GM18867 (cell line): Measurements from ENCODE around the gene CHCHD6.

Experiments used
- ATAC-seq: cut with Tn5 transposase; IDR thresholded peaks from one replicate; pipeline ENCODE4 v1.9.1; 2021; ENCODE audit warnings: mild to moderate bottlenecking, moderate library complexity; ENCODE audit not compliant: unreplicated experiment

Gene CHCHD6

DNA sequence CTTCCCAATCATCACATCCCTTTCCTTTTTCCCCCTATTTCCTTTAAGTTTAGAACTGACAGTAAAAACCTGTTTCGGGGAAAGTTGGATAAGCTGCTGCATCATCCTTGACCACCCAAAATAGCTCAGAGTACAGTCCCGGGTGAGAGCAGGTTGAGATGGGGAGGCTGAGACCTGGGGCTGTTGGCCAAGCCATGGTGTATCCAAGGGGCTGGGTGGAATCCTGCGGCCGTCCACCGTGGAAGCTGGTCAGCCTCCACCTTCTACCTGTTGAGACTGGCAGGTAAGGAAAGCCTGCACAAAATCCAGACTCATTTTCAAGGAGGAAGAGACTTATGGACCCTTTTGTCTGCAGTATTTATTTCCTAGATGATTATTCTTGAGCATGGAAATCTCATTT lies 150.6 kb downstream of the CHCHD6 start:
- no peak for ATAC-seq

DNA sequence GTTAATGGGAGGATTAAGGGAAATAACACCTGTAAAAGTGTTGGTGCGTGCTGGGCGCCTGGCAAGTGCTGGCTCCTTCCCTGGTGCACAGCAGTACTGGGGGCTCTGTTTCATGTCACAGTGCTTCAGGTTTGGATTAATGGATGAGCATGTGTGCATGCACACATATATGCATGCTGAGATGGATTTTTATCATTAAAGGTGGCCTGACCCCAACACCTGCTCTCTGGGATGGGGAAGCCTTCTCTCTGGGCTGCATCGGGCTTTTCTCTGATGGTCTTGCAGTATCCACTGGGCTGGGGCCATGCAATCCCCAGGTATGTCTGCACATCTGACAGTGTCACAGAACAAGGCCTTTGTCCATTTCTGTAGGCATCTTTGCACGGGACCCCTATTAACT lies 151.3 kb downstream of the CHCHD6 start:
- no peak for ATAC-seq

DNA sequence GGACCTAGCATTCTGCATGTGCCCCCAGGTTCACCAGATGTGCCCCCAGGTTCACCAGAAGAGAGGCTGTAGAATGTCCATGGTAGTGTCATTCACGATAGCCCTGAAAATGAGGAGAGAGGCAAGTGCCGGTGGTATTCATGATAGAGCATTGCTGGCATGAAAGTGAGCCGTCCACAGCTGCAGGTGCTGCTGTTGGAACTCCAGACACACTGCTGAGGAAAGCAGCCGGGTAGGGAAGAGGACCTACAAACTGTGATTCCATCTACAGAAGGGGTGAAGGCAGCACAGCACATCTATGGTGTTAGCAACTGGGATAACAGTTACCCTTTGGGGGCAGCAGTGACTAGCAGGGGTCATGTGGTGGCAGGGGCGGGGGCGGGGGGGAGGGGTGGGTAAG lies 153.9 kb downstream of the CHCHD6 start:
- ATAC-seq: no peak

DNA sequence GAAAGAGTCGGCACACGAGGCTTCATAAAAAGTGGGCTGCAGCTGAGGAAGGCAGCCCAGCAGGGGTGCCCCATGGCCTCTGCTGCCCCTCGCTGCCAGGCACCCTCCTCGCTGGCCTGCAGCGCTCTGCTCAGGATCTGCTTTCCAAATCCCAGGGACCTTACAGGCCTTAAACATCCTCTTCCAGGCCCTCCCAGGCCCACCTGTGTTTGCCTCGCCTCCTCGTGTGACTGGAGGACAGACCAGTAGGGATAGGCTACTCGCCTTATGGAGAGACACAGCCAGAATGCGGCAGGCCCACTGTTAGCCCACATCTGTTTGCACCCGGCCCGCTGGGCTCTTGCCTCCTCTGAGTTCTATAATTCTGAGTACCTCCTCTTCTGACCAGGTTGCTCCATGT lies 154.4 kb downstream of the CHCHD6 start:
- no peak for ATAC-seq

DNA sequence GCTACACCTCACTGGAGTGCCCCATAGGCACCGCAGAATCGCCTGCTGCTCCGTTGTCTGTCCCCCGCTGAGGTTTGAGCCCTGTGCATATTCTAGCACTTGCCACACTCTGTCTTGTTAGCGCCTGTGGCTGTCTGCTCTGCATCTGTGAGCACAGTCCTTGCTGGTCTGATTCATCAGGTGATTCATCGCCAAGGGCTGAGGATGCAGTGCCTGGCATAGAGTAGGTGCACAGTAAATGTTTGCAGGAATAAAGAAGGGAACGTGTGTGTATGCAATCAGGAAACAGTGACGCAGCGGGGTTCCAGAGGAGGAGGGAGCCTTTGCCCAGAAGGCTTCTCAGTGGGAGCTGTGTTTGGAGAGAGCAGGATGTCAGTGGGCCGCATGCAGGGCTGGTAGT lies 154.8 kb downstream of the CHCHD6 start:
- ATAC-seq: no peak

DNA sequence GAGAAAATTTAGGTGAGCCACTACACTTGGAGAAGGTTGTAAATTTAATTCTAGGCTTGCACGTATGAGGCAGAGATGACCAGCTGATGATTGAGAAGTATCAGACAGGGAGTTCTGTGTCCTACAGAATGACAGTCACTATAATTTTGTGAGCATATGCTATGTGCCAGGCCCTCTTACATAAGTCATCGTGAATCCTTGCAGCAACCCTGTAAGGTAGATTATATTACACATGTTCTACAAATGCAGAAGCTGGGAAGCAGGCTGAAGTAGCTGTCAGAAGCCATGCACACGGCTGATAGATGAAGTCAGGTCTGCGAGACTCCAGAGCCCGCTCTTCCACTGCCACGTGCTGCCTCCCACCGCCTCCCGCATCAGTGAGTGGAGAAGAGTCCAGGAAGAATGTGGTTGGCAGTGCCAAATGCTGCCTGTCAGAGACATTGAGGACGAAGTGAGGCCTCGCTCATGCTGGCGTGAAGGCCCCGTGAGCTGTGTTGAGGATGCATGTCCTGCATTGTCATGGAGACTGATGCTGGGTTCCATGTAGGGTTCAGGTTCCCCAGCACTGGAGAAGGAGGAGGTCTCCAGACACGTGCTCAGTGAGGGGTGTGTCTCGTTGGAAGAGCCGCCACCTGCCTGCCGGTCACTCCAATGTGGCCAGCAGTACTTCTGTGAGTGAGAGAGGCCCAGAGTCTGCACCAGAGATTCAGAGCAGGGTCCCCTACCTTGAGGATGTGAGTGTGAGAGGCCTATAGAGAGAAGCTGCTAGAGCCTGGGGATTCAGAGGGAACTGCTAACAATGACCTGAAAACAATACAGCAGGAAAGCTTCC lies 155.6 kb downstream of the CHCHD6 start:
- ATAC-seq: no peak

DNA sequence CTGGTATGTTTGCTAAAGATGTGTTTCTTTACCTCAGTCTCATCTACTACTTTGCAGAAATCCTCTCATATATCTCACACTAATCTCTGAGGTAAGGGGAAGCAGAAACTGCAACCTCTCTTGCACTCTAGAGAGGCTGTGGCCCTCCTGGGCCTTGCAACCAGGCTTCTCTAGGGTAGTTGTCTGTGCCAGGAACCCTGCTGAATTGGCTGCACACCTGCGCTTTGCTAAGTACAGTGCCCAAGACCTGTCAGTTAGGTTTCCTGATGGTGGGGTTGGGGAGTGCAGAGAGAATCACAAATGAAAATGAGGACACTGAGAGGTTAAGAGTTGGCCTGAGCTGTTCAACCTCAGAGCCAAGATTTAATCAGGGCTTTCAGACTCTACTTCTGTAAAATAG lies 161.7 kb downstream of the CHCHD6 start:
- ATAC-seq: no peak

DNA sequence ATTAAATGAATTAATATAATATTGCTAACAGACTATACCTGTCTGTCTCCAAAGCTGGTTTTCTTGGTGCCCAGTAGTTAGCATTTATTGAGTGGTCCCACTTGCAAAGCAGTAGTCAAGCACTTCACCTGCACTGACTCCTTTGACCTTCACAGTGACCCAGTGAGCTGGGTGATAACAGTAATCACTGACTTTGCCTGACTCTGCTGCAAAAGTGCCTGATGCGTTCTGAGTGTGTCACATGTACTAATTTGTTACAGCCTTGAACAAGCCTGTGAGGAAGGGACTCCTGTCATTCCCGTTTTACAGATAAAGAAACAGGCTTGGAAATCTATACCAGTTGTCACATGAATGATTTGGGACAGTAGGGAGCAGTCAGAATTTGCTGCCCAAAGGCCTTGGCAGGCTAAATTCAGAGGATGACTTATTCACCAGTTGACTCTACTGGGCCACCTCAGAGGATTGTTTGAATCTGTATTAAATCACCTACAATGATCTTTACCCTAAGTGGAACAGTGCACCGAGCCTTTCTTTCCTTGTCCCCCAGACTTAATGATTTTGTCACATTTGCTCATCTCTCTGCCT lies 162.2 kb downstream of the CHCHD6 start:
- ATAC-seq: no peak

DNA sequence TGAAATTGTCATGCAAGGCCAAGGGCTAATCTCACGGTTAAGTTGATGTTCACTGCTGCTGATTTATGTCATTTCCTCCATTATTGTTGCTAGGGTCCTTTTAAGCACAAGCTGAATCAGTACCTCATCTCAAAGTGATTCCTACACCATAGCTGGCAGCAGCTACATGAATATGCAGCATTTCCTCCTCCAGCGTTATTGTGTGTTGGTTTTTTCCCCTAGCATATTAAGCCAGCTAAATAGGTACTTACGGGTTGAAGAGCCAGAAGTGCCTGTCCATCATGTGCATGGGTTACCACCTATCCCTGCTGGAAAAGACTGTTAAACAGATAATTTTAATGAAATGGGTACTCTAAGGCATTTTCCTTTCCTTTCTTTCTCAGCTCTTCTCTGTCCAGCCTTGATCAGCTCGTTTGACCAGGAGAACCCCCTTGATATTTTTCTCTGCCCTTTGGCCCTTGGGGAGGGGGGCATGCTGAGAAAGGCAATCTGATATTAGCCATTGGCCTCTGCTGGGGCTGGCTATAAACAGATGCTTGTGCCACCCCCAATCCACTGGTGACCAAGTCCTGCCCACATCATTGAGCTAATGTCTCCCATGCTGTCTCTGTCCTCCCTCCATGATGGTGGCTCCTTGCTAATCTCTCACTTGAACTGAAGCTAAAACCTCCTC lies 163.3 kb downstream of the CHCHD6 start:
- ATAC-seq: no peak

DNA sequence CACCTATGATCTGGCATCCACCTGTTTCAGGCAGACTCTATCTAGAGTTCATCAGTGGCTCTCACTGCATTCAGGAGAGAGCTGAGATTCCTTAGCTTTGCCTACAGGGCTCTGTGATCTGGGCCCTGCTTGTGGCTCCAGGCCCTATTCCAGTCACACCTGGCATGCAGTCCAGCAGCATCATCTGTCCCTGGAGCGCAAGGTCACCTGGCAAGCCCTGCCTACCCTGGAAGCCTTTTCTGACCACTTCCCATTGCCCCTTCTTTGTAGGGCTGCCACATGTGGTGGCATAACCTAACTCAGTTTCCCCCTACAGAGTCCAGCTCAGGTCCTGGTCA lies 163.8 kb downstream of the CHCHD6 start:
- ATAC-seq: no peak

DNA sequence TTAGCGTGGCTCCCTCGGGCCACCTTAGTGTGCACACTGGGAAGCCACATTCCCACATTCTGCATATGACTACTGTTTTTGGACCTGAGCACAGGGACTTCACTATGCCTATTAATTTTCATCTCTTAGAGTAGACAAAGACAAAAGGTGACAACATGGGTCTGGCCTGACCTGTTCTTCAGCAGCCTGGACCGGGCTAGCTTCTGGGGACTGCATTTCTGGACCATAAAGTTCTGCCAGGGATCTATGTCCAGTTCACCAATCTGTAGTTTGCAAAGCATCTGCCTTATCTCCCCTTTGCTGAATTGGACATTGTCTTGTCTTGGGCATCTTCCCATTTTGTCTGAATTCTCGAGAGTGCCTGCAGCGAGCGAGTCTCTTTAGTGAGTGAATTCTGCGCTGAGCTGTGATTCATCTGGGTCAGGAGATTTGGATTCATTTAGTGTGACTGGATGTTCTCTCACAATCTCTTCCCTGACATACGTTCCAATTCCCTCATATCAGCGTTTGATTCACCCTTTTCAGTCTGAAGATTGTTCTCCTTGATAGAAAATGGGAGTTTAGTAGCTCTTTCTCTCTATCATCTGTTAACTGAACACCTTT lies 166.7 kb downstream of the CHCHD6 start:
- ATAC-seq: no peak

DNA sequence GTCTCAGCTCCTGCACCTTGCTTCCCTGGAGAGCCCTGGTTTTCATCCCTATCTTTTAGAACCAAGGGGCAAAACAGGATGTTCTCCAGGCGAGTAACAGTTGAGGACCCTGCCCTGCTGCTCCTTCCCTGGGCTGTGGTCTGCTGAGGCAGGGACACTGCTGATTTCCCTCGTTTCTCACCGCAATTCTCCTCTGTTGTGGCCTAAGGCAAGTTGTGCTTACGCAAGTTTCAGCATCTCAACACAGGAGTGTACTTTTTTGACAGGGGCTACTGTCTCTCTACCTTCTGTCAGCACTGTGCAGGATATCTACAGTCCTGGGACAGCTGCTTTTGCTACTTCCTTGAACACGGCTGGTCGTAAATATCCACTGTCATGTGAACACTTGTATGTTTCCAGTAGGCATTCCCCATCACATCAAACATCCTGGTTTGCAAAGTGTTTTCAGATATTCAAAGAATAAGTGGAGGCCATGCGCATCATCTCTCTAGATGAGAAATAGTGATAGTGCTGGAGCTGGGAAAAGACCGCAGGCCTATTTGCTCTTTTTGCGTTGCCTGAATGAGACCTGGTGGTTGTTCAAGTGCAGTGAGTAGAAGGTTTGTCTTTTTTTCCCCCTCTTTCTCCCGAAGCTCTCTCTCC lies 168.8 kb downstream of the CHCHD6 start:
- ATAC-seq: no peak

DNA sequence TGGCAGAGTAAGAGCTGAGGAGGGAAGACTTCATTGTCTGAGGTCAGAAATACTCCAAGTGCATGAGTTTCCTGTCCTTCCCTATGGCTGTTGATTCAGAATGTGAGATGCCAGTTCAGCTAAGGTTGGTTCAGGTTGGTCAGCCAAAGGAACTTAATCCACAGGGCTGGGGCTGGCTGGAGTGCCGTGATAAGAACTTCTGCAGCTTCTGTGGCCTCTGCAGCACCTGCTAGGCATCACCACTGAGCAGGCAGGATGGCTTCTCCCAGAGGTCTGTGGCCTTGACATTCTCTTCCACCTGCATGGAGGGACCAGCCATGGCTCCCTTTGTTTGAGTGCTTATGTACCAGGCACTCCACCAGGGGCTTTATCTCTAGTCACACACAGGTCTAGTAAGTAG lies 169.4 kb downstream of the CHCHD6 start:
- no peak for ATAC-seq

DNA sequence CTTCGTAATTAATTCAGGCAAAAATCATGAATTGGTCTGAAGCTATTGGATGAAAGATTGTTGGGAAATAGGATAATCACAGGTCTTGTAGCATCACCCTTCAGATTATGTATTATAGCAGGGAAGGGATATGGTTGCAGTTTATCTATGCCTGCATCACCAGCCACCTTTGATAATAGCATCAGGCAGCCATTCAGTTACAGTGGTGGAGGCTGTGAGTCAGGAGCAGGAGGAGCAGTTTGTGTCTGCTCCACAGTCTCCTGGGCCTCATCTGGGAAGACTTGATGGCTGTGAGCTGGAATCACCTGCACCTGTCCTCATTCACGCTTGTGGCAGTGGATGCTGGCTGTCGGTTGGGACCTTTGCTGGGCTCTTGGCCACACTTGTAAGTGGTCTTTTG lies 174.6 kb downstream of the CHCHD6 start:
- no peak for ATAC-seq

DNA sequence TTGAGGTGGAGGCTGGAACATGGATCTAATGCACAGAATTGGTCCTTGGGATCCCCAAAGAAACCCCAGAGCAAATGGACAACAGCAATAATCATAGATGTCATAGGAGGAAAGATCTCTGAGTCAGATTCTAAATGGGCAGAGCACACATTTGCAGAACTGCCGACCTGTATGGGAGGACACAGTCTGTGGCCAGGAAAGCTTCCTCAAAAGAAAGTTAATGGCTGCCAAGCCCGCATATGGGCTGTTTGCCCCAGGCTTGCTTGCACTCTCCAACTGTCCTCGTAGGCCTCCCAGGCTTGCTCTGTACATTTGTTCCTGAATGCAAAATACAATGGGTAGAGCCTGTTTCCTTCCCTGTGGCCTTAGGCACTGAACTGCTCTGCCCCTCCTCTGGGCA lies 176.9 kb downstream of the CHCHD6 start:
- ATAC-seq: no peak

DNA sequence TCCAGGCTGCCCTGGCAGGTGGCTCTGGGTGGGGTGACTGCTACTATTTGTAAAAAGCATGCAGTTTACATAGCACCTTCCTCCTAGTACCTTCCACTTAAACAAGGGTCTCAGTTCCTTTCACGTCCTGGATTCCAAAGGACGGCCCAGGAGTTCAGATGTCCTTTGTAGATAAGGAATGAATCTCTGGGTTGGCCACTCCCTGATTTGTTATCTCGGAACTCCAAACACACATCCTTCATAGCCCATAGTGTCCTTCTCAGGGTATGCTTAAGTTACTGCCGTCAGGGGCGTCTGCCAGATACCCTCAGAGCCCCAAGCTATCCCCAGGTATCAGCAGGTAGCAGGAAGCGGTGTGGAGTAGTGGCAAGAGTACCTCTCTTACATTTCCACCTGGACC lies 177.8 kb downstream of the CHCHD6 start:
- ATAC-seq: no peak

DNA sequence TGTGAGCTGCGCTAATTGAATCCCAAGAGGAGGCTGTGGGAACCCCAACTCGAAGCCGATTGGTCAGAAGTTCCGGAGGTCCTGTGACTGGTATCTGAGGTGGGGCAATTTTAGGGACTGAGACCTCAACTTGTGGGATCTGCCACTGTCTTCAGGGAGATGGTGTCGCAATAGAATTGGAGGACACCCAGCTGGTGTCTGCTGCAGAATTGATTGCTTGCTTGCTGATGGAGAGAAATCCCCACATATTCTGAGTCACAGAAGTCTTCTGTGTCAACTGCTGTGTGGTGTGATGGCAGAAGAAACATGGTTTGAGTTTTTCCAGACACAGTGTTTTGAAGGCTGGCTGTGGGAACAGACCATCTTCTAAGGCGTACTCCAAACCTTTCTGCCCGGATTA lies 179.2 kb downstream of the CHCHD6 start:
- ATAC-seq: no peak

DNA sequence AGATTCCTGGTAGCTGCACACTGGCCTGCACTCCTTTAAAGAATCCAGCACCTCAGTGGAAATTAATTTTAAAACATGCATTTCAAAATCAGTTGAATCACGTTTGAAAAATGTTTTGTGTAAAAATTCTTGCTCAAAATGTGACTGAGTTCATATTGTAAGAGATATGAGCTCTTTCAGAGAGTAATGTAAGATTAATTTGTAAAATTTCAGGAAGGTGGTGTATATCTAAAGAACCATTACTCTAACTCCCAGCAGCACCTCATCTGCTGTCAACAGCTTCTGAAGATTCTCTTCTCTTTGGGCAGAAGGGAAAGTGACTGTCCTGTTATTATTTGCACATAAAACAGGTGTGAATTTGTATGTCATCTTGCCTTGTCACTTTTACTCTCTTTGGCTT lies 181.4 kb downstream of the CHCHD6 start:
- no peak for ATAC-seq

DNA sequence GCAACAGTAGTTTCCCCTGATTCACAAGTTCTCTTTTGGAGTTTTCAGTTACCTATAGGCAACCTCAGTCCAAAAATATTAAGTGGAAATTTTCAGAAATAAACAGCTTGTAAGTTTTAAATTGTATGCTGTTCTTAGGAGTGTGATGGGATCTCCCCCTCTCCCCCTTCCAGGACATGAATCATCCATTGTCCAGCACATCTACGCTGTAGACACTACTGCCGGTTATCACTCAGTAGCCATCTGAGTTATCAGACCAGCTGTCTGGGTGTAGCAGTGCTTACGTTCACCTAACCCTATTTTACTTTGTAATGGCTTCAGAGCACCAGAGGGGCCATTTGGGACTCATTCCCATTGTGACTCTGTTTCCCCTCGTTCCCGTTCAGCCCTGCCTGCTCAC lies 182.2 kb downstream of the CHCHD6 start:
- ATAC-seq: no peak

DNA sequence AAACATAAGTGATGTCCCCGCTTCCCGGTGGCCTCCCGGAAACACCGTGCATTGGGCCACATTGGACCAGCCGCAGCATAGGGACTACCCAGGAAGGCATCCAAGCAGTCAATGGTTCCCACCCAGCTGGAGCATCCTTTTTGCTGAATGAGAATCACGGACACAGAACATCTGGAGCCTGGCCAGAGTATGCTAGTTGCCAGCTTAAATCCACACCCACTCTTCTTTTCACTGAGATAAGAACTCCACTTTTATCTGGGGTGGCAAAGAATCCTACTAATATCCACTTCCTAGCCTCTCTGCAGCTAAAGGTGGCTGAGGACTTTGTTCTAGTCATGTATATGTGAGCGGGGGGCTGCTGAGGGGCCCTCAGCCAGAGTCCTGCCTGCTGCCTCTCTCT lies 183.6 kb downstream of the CHCHD6 start:
- no peak for ATAC-seq

DNA sequence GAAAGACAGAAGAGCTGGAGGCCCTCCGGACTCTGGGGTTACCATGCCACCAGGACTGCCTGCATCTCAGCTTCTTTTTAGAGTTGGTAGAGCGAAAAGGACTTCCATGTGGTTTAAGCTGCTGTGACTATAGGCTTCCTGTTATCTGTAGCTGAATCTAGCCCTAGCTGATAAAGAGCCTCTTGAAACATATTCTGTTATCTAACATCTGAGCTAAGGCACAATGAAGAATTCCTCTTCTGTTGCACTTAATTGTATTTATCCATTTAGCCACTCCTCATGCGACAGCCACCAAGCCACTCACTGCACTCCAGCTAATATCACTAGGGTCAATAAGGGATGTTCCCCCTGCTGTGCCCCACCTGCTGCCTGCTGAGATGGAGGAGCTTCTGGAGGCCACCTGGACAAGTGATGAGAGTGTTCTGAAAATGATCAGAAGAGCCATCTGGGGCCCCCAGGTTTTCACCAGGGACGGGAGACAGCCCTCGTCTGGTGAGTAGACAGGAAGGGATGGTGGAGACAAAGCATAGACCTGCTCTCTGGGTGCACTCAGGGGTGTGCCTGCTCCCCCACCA lies 184.2 kb downstream of the CHCHD6 start:
- no peak for ATAC-seq
